HG03460 (cell line): ENCODE results near the gene CCDC106.

Experiments
- ATAC-seq: cut with Tn5 transposase; IDR thresholded peaks from one replicate; pipeline ENCODE4 v1.9.1; 2021; ENCODE audit not compliant: unreplicated experiment

The CCDC106 gene

DNA sequence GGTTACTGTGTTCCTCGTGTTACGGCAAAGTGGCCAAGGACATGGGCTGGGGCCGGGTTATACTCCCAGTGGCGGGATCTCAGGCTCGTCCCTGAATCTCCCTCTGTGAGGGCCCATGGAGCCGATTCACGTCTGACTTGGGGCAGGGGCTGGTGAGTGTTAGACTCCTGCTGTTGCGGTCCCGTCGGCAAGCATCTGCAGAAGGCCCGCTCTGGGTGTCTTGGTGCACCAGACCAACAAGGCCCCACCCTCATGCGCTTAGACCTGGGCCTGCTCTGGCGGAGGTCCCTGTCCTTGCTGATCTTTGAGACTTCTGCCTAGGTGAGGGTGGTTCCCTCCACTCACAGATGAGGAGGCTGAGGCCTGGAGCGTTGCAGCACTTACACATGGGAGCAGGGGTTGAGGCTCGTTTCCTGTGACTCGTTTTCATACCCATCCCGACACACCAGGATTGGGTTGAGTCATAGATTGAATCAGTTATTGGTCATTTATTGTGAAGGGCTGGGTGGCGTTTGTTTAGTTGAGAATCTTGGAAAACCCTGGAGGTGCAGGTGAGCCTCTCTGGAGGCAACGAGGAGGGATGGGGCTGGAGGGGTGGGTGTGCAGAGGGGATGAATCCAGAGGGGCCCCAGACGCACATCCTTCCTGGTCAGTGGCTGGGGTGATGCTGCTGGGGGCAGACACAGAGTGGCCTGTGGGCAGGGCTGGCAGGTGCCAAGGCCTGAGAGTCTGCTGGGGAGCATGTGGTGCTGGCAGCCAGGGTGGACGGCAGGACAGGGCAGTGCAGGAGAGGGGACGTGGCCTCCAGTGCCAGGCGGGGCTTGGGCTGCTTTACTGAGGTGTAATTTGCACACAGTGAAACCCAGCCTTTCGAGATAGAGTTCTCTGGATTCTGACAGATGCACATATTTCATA is 31.6 kb downstream of the CCDC106 start:
- no peak for ATAC-seq

DNA sequence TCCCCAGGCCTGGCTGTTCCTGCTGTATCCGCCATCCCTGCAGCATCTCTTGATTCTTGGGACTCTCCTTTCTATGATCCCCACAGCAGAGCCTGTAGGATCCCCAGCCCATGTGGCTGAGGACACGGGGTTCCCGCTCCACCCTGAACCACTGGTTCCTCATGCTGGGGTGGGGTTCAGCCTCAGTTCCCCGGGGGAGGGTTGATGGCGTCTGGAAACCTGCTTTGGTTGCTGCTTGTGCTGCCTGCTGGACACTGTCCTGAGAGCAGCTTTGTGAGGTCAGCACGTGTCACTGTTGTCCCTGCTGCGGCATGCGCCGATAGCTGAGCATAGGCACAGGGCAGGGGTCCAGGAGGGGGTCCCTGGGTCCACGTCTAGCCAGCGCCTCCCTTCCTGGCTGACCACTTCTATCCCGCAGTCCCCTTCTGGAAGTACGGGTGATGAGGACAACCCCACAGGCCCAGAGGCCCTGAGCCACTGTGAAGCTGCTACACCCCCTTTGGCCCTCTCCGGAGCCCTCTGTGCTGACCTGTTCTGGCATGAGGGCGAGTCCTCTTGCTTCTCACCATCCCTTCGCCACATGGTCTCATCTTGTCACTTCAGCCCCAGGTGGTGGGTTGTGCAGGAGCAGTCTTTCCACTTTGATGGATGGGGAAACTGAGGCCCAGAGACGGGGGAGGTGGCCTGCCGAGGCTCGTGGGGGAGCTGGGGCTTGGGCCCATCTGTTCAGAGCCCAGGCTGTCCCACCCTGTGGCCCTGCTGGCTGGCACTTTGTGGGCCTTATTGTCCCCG is 32.5 kb downstream of the CCDC106 start:
- no peak for ATAC-seq

DNA sequence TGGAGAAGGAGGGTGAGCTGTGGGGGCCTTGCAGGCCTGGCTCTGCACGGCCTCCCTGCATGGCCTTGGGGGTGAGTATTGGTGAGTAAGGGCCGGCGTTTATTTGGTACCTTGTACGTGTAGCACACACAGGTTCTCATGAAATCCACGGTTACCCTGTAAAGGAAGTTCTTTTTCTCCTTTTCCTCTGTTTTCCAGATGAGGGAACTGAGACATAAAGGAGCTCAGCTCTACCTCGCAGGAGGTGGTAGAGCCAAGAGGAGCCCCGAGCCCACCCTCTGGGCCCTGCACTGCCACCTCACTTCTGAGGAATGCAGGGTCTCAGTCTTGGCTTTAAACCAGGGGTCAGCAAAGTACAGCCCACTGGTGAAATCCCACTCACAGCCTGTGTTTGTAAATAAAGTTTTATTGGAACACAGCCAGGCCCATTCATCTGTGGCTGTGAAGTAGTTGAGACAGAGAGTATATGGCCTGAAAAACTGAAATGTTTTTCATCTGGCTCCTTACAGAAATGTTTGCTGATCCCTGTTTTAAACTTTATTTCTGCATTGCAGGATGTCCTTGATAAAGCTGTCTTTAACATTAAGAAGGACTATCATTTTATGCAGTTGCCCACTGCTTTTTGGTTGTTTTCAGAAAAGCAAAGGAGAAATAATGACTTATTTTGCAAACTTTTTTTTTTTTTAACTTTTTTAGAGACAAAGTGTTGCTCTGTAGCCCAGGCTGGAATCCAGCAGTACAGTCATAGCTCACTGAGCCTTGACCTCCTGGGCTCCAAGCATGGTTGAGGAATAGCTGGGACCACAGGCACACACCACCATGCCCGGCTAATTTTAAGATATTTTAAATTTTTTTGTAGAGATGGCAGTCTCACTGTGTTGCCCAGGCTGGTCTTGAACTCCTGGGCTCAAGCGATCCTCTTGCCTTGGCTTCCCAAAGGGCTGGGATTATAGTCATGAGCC is 33.4 kb downstream of the CCDC106 start:
- ATAC-seq = no peak

DNA sequence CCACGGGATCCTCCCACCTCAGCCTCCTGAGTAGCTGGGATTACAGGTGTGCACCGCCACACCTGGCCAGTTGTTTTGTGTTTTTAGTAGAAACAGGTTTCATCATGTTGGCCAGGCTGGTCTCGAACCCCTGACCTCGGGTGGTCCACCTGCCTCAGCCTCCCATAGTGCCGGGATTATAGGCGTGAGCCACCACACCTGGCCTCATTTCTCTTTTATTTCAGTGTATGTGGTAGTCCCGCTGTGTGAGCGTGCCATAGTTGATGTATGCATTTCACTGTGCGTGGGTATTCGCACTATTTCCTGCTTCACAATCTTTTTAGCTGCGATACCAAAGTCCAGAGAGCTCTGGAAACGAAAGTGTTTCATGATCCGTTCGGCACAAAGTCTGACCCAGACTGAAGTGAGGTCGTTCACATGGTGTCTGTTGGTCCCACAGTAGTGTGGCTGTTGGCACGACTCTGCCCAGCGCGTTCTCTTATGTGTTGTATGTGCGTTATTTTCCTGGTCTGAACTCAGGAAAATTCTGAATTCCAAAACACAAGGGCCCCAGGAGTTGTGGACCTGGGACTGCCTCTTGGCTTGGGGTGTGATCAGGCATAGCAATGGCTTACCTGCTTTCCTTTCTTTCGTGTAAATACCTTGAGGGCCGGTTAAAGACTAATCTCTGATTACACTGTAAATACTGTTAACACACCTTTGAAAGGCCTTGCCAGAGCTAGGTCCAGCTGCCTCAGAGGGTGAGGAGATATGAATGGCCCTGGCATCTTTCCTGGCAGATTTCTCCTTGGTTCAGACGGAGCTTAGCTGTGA is 35.6 kb downstream of the CCDC106 start:
- ATAC-seq = no peak

DNA sequence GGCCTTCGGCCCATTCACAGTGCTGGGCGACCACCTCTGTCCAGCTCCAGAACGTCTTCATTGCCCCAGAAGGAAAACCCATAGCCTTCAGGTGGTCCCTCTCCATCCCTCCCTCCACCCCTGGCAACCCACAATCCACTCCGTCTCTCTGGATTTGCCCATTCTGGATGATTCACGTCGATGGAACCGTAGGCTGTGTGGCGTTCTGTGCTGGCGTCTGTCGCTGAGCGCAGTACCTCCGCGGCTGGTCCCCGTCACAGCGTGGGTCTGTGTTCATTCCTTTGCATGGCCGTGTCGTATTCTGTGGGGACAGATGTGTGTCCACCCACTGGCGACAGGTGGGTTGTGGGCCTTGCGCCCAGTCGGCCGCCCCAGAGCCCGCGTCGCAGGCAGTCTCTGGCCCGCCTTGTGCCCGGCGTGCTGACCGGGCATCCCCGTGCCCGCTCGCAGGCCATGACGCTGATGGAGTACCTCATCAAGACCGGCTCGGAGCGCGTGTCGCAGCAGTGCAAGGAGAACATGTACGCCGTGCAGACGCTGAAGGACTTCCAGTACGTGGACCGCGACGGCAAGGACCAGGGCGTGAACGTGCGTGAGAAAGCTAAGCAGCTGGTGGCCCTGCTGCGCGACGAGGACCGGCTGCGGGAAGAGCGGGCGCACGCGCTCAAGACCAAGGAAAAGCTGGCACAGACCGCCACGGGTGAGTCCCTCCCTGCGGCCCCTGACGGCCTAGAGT is 37.1 kb downstream of the CCDC106 start:
- no peak for ATAC-seq

DNA sequence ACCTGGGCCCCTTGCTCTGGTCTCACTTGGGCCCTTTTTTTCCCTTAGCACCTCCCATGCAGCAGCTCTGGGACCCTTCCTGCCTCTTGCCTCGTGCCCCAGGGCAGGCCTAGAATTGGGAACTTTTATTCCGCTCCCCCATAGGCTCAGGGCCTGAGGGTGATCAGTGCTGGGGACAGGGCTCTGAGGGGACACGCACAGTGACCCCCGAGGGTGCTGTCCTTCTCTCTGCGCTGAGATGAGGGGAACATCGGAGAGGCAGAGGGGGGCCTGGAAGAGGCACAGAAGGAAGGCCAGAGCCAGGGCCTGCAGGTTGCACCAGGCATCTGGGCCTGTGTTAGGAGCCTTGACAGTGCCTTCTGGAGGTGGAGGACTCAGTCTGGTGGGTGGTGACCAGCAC is 37.8 kb downstream of the CCDC106 start:
- no peak for ATAC-seq

DNA sequence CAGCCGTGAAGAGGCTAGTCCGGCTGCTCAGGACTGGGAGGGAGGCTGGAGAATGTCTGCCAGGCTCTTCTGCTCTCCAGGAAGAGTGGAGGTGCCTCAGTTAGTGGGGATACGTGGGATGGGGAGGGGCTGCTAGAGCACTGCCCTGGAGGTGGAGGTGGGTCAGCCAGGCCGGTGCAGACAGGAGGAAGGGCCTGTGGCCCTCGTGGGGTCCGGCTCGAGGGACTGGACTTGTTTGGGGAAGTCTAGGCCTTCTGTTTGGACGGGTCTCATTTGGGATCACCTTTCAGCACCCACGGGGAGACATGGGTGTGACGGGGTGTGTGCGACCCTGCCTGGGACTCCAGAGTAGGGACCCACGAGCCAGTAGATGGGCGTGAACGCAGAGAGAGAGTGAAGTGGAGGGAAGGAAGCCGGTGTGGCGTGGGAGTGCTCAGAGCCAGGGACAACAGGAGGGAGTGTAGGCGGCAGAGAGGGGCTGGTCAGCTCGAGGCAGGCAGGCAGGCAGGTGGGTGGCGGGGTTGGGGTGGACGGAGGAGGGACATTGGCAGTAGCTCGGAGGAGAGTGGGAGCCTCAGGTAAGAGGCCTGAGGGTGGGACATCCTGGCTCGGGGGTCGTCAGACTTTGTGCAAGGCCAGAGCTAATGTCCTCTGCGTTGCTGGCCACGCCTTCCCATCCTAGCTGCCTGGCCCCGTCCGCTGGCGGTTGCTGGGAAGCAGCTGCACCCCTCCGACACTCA is 38.5 kb downstream of the CCDC106 start:
- no peak for ATAC-seq

DNA sequence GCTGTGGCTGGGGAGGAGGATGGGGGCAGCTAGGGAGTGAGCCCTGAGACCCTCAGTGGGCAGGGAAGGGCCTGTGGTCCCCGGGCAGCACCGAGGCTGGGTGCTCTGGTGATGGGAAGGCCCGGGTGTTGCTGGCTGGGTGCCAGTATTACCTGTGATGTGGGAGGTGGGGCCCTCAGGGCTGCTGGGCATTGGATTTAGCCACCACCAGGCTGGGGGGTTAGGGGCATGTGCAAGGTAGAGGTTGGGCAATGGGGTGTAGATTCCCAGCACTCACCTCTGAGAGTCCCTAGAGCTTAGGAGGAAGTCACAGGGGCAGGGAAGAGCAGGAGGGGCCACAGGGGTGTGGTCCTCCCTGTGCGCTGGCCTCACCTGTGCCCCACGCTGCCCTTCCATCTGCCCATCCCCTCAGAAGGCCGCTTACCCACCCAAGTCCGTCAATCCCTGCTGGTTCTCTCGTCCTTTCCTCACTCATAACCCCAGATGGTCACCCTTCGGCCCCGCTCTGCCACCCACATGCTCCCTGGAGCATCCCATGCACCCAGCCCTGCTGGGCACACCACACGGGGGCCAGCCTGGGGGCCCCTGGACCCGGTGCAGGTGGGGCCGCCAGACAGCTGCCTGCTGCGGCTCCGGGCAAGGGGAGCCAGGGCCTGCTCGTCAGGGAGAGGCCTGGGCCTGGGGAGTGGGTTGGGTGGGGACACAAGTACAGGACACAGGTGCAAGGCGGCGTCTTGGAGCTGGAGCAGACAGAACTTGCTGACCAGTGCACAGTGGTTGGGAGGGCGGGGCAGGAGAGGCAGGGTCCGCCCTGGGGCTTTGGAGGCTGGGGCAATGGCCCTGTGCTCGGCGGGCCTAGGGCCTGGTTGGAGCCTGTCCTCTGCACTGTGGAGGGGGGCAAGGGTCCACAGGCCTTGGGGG is 39.5 kb downstream of the CCDC106 start:
- ATAC-seq = no peak

DNA sequence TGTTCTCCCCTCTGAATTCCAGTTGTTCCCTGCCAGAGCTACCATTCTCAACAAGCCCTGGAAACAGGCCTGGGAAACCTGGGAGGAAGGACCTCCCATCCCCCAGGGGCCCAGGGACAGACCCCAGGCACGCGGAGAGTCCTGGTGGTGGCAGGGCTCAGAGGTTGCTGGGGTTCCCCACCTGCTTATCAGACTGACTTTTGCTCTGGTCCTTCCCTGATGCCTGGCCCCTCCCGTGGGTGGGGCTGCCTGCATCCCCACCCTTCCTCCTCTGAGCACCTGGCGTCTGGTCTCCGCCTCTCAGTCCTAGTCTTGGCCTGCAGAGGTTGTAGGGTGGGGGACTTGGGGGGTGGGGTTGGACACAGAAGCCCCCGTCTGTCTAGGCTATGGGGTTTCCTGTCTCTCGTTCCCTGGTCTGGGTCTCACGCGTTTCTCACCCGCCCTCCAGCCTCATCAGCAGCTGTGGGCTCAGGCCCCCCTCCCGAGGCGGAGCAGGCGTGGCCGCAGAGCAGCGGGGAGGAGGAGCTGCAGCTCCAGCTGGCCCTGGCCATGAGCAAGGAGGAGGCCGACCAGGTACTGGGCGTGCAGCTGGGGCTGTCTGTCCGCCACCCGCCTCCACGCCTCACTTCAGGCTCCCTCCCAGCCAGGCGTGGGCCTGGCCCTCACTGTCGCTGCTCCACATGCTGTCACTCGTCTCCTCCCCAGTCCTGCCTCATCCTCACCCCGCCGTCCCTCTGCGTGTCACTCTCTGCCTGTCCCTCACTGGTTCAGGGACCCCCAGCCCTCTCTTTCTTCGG is 40.6 kb downstream of the CCDC106 start:
- no peak for ATAC-seq

DNA sequence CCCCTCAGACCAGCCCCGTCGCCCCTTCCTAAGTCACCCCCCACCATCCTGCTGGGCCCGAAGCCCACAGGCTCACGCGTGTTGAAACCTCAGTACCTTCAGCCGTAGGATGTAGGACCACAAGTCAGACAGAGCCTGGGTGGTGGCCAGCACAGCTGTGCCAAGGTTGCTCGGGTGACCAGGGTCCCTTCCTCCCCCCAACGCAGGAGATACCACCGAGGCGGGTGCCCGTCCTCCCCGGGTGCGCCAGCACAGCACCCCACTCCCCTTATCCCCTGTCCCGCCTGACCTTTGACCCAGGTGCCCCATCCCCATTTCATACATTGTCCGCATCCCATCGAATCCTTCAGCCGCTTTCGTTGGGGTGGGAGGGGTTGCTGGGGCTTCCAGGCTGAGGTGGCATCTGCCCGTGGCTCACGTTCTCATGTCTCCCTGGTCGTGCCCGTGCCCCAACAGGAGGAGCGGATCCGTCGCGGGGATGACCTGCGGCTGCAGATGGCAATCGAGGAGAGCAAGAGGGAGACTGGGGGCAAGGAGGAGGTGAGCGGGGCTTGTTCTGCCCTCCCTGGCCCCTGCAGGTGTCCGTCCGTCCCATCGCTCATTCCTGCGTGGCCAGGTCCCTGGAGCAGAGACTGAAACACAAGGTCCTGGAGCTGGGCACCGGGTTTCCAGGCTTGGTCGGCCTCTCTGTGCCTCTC is 41.5 kb downstream of the CCDC106 start:
- no peak for ATAC-seq

DNA sequence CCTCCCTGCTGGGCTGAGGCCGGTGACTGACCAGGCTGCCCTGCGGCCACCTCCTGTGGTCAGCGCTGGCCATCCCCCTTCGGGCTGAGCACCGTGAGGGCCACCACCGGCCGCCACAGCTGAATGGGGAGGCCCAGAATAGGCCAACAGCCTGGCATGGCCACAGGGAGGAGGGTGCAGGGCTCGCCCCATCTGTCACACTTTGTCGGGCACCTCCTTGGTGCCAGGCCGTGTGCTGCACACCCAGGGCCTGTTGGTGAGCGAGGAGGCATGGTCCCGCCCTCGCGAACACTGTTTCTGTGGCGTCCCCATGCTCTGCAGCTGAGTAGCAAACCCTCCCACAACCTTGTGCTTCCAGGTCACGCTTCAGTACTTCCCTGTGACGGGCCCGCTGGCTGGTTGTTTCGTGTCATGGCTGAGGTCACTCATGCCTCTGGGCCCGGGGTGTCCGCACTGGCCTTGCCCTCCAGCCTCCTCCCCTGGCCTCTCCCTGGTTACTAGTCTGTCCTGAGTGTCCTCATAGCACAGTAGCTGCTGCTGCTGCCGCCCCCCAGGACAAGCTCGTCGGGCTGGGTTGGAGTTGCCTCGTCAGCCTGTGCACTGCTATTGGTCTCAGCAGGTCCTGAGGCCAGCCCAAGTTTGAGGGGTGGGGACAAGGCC is 42.2 kb downstream of the CCDC106 start:
- no peak for ATAC-seq

DNA sequence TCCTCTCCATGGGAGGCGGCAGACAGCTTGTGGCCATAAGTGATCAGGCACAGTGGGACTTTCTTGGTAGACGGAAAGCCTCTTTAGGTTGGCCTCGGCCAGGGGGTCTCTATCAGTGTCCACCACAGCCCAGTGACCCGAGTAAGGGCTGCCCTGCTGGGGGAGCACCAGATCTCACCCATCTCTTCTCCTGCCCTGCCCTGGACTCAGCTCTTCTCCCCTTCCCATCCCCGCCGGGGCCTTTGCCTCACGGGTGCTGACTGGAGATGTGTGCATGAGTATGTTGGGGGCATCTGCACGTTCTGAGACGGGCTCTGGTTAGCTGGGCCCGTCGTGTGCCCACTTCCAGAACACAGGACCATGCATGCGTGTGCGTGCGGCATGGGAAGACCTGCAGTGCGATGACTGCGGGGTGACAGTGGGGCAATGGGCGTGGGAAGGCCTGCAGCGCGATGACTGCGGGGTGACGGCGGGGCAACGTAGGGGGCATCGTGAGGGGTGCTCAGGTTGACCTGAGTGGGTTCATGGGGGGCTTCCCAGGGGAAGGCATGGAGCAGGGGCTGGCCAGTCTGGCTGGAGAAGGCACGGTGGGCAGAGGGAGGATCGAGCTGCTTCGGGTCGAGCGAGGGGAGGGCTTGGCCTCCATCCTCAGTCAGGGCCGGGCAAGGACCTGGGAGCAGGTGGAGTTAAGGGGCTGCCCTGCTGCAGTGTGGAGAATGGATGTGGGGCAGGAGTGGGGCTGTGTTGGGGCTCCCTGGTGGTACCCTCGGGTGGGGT is 42.9 kb downstream of the CCDC106 start:
- no peak for ATAC-seq

DNA sequence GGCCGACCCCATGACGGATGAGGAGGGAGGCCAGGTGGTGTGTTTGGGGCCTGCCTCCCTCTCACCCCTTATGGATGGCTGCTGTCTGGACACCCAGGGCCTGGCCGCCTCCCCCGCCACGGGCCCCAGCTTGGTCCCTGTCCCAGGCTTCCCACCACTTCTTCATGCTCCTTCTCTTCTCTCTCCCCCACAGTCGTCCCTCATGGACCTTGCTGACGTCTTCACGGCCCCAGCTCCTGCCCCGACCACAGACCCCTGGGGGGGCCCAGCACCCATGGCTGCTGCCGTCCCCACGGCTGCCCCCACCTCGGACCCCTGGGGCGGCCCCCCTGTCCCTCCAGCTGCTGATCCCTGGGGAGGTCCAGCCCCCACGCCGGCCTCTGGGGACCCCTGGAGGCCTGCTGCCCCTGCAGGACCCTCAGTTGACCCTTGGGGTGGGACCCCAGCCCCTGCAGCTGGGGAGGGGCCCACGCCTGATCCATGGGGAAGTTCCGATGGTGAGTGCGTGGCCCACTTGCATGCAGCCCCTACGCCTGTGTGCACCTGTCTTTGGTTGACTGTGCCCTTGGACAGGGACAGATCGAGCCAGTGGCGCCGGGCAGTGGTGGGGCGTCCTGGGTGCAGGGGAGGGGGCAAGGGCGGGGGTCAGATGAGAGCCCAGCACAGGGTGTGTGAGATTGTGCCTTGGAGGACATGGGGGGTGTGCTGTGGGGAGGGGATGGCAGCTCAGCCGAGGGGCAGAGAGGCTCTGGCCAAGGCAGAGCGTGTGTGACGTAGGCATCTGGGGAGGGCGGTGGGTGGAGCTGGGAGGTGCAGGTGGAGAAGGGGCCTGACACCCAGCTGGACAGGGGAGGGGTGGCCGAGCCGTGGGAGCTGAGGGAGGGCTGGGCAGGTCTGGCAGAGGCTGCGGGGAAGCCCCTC is 43.8 kb downstream of the CCDC106 start:
- no peak for ATAC-seq

DNA sequence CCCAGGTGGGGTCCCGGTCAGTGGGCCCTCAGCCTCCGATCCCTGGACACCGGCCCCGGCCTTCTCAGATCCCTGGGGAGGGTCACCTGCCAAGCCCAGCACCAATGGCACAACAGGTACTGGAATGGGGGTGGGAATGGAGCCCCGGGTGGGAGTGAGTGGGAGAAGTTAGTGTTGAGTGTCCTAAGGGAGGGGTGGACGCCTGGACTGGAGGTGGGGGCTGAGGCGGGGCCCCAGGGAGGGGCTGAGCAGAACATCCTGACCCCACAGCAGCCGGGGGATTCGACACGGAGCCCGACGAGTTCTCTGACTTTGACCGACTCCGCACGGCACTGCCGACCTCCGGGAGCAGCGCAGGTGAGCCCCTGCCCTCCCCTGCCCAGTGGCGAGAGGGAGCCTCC is 44.7 kb downstream of the CCDC106 start:
- no peak for ATAC-seq
